GM21526 (cell line): ENCODE measurements around the gene PAQR3.

Experiments used
- ATAC-seq: cut with Tn5 transposase; IDR thresholded peaks from one replicate; pipeline ENCODE4 v1.9.1; 2021; ENCODE audit warnings: moderate library complexity; ENCODE audit not compliant: unreplicated experiment, low FRiP score

The PAQR3 gene, protein sequence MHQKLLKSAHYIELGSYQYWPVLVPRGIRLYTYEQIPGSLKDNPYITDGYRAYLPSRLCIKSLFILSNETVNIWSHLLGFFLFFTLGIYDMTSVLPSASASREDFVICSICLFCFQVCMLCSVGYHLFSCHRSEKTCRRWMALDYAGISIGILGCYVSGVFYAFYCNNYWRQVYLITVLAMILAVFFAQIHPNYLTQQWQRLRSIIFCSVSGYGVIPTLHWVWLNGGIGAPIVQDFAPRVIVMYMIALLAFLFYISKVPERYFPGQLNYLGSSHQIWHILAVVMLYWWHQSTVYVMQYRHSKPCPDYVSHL

DNA sequence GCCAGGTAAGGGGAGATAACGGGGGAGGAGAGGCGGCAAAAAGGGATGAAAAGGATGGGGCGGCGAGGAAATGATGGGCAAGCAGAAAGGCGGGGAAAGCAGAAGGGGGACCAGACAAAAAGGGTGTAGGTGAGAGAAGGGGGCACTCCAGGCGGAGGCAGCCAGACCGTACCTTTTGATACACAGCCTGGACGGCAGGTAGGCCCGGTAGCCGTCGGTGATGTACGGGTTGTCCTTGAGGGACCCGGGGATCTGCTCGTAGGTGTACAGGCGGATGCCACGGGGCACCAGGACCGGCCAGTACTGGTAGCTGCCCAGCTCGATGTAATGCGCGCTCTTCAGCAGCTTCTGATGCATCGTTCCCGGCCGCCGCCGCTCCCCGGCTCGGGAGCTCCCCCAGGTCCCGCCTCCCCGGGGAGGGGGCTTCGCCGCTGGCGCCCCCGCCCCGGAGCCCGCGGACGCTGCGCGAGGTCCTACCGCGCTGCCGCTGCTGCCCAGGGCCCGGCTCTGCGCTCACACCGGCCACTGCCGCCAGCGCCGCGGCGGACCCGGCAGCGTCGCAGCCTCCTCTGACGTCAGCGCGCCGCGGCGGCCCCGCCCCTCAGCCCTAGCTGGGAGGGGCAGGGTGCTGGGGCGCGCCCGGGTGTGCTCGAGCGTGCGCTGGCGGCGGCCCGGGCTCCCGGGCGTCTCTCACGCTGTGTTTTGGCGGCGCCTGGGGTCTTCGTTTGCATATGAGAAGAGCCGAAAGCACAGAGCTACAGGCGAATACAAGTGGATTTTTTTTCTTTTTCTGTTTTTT is at the start of gene PAQR3:
TSS of gene PAQR3 (minus strand) at position 571 of the 799 bp plus-strand sequence. CDS start at position 357, 214 bp downstream.
- peak; percentile 98 for ATAC-seq

DNA sequence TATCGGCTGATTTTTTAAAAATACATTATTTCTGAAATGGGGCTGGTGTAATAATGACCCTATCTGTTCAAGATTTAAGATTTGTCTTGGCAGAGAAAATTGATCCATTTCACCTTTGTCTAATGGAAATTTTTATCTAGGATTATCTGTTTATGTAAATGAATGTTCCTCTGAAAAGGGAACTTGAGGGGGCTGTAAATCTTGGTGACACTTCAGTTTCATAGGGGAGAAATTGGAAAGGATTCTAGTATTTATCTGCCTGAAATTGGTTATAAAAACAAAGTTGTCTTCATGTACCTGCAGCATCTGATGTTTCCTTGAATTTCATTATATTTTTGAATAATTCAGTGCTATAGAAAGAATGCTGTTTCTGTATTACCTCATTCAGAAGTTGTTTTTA is 48.4 kb upstream of the PAQR3 start:
- no peak for ATAC-seq

DNA sequence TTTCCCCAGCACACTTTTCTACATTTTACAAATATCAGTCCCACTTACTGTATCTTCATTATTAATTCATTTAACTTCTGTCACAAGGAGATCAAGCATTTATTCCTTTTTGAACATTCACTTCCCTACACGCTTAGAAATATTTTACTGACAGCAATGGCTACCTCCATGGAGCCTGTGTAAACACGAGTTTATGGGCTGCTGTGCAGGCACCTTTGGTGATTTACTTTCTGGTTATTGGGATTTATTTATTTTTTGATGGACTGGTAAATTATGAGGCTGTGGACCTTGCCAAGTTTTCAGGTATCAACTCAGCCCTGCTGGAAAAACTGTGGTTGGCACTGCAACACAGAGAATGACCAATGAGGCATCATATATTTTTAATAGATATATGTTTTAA is 45.4 kb upstream of the PAQR3 start:
- ATAC-seq: no peak

DNA sequence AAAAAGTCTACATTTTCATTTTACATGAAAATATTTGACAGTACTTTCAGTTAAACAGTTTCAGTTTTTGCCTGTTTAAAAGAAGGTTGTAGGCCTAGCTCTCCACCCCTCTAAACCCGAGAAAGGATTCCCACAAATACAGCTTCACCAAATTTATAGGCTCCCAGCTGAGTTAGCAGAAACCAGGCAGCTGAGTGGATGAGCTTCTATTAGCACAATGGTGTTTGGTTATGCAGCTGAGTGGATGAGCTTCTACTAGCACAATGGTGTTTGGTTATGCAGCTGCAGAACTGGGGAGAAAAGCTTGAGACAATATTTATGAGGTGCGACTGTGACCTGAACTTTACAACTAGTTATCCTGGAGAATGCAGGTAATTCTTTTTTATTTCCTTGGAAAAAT is 36.6 kb upstream of the PAQR3 start:
- ATAC-seq: no peak

DNA sequence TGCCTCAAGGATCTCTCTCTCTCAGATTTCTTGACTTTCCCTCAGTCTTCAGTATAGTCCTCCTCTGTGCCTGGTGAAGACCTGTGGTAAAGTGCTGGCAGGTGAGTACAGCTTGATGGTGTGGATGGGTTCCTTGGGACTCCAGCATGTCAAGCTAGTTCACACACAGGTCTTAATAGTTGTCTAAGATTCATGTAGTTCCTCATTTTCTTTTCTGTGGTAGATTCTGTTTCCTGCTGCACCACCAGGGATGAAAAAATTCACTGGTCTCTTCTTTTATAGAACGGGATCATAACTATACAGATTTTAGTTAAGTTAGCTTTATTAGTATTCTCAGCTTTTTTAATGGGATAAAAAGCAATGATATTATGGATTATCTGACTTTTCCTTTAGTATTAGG is 32.5 kb upstream of the PAQR3 start:
- ATAC-seq: no peak

DNA sequence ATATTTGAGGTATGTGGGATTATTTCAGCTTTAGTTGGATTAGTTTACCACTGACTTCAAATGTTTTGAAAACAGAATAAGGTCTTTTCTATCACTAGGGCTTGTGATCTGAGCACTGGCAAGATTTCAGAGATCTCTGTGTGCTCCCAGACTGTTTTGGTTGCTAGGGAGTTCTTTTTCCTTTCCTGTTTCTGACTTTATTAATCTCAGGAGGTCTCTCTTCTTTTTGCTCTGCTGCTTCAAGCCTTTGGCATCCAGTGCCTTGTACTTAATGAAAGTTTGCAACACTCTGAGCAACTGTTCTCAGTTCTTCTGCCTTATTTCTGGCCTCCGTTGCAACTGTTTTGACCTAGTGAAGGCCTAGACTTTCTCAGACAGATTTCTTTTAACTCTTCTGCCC is 32.1 kb upstream of the PAQR3 start:
- ATAC-seq: no peak

DNA sequence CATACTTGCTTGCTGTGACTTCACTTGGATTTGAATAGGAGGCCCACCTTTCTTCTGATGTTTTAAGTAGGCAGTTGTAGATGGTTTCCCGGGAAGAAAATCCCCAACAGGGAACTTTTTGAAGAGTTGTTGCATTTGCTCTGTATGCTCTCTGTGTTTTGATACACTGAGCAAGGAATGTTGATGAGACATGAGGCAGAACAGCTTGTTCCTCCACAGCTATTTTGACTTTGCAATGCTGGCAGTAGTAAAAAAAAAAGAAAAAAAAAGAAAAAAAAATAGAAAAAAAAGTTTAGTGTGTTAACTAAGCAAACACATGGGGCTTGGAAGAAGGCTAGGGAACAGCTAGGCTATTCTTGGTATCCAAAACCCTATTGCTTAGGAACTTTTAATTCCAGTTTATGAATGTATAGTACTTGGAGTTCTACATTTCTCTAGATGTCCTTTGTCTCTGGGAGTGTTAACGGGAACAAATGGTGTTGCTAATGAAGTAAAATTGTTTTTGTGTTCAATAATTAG is 23.4 kb upstream of the PAQR3 start:
- no peak for ATAC-seq

DNA sequence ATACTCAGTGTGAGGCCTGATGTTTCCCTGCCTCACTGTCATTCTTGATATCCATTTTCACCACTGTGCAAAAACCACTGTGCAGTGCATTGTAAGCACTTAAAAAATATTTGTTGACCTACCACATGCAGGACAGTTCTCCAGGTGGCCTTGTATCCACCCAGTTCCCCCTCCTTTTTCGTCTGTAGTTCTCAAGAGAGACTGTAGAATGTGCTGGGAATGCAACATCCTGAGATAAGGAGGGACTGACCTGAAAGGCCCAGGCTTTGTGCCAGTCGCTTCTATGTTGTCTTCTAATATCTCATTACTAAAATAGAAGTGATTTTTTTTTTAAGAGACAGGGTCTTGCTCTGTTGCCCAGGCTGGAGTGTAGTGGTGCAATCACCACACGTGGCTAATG is 21.7 kb upstream of the PAQR3 start:
- no peak for ATAC-seq

DNA sequence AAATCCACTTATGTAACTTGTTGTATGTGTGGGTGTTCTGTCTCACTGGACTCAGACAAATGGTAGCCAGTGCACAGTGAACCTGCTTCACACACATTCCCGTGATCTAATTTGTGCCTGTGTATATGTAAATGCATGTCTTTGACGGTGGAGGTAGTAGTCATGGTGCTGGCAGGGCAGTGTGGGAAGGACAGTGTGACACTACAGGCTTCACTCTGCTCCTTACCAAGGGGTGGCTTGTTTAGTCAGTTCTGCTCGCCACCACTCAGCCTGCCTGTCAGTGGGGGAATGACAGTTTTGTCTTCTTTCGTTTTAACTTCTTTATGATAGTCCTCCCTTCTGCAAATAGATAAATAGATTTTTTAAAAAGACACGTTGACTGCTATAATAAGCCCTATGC is 17.7 kb upstream of the PAQR3 start:
- no peak for ATAC-seq

DNA sequence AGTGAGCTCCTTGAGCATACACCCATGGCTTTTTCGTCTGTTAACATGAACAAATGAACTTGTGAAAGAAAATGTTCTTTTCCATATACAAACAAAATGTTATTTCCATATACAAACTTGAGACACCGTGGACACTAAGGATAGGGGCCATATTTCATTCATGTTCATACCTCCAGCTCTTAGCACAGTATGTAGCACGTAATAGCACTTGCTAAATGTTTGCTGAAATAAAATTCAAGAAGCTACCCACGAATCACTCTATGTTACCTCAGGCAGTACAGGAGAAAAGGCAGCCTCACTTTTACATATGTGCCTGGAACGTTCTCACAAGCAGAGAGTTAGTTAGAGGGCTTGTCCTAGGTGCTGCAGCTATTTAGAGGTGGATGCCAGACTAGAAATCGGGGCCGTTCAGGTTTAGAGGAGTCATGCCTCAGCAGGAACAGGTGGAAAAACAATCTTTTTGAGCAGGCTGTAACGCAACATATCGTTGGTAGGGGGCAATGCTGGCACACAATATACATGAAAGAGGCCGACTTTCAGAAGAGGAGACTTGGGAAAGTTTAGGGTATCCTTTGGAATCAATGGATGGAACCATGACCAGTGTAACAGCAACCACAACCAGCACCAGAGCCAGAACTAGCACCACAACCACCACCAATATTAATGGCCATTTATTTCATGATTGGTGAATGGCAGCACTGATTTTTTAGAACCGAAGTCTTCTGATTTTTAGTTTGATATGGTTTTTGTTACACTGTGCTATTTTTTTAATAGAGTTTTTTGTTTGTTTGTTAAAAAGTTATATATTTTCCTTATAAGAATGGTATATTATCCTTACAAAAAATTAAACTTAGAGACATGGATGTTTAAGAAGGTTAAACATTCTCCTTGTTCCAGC is 14.8 kb upstream of the PAQR3 start:
- ATAC-seq: no peak

DNA sequence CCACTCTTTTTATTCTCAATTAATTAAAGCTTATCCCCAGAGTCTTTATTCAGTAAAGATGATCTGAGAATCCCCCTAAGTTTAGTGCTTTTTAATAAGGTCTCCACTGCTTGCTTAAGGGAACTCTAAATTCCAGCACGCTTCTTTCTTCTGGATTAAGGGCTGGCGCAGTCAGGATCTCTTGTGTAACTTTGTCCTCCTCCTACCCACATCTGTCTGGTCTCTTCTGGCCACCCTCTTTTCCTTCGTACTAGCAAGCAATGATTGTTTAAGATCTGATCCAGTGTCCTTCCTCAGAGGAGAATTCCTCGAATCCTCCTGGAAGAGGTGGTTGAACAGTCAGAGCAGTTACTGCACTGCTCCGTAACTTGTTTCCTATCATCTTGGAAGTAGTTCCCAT is 14.0 kb upstream of the PAQR3 start:
- ATAC-seq: no peak

DNA sequence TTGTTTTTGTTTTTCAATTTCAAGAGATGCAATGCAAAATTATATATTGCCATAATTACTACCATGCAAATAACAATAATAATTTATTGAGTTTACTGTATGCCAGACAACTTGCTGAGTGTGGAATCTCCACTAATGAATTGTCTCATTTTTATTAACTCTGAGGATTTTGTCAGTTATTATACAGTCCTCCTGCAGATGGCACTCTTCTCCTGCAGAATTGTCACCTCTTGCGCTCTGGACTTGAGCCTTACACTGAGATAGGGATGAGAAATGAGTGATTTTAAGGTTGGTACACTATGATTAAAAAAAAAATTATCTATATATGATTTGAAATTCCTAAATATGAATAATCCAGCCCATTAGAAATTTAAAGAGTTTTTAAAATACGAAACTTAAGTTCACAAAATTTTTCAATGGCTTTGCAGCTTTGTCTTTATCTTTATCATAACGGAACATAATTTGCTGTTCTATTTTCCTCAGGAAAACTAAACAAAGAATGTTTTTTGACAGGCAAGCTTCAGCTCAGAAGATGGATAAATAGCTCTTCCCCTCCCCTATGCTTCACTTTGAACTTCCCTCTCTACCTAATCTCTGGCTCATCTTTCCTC is 12.7 kb upstream of the PAQR3 start:
- peak; percentile 72 for ATAC-seq

DNA sequence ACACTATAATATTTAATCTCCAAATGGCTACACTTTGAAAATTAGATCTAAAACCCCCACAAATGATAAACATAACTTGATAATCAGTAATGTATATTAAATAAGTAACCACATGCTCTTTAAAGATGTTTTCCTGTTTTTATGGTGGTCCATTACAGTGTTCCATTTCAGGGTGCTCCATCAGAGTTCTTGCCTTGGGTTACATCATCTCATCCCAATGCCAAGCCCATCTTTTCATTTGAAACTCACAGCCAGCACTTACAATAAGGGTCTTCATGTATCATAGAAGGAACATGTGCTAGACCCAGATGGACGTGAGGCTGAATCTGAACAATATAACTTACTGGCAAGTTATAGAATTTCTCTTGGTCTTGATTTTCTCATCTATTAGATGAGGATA is 10.5 kb upstream of the PAQR3 start:
- no peak for ATAC-seq

DNA sequence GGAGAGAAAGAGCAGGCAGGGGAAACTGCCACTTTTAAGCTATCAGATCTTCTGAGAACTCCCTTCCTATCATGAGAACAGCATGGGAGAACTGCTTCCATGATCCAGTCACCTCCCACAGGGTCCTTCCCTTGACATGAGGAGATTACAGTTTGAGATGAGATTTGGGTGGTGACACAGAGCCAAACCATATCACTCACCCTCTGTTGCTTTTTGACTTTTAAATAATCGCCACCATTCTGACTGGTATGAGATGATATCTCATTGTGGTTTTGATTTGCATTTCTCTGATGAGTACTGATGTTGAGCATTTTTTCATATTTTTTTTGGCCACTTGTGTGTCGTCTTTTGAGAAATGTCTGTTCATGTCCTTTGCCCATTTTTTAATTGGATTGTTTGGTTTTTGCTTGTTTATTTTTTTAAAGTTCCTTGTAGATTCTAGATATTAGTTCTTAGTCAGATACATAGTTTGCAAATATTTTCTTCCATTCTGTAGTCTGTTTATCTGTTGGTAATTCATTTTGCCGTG is 6.5 kb upstream of the PAQR3 start:
- ATAC-seq: no peak

DNA sequence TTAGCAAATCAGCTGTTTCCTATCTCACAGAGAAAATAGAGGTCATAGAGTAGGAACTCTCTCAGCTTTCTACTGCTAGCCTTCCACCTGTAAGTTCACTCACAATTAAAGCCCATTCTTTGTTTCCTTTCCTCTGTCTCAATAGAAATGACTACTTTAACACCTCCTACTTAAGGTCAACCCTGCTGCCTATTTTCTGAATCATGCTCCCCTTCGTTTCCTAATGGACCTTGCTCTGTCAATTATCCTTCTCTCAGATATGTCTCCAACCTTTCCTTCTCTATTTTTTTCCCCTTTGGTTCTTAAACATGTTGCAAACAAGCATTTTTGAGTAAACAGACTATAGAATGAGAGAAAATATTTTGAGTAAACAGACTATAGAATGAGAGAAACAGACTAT is 5.1 kb upstream of the PAQR3 start:
- ATAC-seq: no peak

DNA sequence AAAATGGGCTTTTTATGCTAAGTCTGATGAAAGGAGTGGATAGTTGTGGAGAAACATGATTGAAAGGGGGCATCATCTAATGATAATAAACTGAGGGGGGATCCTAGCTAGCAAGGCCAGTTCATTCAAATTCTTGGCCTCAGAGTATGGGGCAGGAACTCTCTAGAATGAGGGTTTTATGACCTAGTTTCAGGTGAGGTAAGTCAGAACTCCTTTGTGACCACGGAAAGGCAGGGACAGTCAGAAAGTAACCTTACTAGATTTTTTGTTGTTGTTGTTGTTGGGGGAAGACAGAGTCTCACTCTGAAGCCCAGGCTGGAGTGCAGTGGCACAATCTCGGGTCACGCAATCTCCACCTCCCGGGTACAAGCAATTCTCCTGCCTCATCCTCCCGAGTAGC is 1.5 kb upstream of the PAQR3 start:
- no peak for ATAC-seq

DNA sequence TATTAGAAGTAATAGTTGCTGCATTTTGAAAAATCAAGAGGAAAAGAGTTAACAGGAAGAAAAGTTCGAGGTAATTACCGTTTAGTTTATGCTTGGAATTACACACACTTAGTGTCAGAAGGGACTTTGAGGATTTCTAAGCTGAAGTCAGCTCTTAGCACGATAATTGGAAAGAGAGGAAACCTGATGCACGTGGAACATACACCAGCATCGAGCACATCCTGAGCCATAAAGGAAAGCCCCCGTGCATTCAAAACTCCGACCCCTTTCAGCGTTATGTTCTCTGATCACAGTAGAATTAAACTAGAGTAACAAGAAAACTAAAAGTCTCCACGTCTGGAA is 400 bp upstream of the PAQR3 start:
- peak; percentile 20 for ATAC-seq

DNA sequence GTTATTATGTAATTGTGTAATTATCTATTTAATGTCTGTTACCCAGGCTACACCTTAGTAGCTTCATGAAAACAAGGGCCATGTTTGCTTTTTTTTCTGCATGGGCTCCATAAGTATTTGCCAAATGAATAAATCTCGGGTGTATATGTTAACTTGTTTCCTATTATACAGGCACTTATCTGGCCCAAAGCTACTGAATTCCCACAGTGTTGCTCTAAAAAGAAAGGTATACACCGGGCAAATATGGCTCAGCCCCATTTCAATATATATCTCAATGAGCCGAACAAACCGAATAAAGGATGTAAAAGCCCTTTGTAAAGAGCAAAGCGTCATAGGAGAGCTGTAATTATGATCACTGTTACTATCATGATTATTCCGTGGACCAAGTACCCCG is 767 bp downstream of the PAQR3 start:
- ATAC-seq: no peak

DNA sequence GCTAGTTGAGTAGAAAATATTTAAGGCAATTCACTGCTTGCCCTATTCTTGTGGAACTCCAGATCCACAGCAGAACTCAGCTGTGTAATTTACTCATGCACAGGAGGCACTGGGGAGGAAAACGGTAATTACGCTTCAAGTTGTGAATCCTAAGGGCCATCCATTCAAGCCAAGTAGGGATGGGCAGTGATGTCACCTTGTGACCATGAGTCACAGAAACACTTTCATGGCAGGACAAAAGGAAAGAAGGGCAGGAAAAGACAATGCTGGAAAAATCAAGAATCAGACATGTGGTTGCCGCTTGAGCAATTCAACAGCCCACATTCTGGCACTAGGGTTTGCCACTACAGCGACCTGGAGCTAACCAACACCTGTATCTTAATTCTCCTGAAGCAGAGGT is 1.4 kb downstream of the PAQR3 start:
- no peak for ATAC-seq

DNA sequence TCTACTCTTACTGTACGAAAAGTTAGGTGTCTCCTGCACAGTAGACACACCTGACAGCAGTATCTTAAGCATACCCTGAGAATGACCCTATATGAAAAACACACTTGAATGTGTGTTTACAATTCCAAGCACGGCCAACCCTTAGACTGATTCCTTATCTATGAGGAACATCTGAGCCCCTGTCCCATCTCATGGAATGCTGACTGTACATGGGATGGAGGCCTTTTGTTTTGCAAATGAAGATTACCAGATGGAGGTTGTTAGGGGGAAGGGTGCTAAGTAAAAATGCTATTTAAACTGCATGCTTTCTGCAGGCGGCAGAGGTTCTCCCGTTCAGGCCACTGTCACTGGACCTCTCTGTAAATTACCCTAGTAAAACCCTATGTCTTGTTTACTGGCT is 2.2 kb downstream of the PAQR3 start:
- no peak for ATAC-seq
